ENCODE results near the gene ING5.

DNA sequence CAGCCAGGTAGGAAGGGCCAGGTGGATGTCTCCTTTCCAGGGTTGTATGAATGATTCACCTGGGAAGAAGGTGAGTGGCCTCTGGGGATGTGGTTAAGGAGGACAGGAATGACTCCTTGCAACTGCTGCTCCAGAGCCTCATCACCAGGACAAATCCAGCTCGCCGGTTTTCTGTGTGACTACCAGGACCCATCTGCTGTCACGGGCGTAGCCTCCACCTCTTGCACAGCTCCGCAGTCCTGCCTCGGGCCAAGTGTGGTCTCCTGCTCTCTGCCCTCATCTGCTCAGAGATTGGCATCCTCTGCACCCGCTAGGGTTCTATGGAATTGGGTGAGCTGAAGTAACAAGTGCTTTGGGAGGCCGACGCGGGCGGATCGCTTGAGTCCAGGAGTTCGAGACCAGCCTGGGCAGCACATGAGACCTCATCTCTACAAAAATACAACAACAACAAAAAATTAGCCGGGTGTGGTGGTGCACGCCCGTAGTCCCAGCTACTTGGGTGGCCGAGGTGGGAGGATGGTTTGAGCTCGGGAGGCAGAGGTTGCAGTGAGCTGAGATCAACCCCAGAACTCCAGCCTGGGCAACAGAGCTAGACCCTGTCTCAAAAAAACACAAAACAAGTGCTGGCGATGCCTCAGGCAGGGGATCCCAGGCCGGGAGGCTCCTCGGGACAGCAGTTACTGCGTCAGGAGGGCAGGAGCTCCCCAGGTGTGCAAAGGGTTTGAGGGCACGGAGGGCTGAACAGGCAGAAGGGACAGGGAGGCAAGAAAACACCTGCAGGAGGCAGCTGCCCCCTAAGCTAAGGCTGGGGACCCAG is 31.8 kb downstream of the ING5 start:
- TF ChIP-seq, protein P1, sequence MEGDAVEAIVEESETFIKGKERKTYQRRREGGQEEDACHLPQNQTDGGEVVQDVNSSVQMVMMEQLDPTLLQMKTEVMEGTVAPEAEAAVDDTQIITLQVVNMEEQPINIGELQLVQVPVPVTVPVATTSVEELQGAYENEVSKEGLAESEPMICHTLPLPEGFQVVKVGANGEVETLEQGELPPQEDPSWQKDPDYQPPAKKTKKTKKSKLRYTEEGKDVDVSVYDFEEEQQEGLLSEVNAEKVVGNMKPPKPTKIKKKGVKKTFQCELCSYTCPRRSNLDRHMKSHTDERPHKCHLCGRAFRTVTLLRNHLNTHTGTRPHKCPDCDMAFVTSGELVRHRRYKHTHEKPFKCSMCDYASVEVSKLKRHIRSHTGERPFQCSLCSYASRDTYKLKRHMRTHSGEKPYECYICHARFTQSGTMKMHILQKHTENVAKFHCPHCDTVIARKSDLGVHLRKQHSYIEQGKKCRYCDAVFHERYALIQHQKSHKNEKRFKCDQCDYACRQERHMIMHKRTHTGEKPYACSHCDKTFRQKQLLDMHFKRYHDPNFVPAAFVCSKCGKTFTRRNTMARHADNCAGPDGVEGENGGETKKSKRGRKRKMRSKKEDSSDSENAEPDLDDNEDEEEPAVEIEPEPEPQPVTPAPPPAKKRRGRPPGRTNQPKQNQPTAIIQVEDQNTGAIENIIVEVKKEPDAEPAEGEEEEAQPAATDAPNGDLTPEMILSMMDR (IDR thresholded peaks at IDR 0.05 in 2 of 3, conservative IDR thresholded peaks at IDR 0.05 in 1 of 3; ENCODE audit: borderline replicate concordance in 1 of 3, insufficient read depth in 1 of 3, low read depth in 2 of 3, low read length in 2 of 3): no peak
- TF ChIP-seq CBX3 (IDR thresholded peaks at IDR 0.05; ENCODE audit: low read depth) (no peak), POLR2A (IDR thresholded peaks at IDR 0.05; ENCODE audit: borderline replicate concordance, extremely low read depth, insufficient read depth, insufficient read length) (no peak), EZH2 (IDR thresholded peaks at IDR 0.05) (no peak), TCF7L2 (IDR thresholded peaks at IDR 0.05; ENCODE audit: borderline replicate concordance, extremely low read depth, insufficient read depth, insufficient read length) (no peak), CEBPB (IDR thresholded peaks at IDR 0.05; ENCODE audit: low read depth) (no peak), SIN3A (IDR thresholded peaks at IDR 0.05; ENCODE audit: low read depth) (no peak)
